ENCODE measurements around the gene TIGD3. TPM values are rescaled to one million over a fixed set of nuclear protein-coding genes. Genes with fewer than 3 reads are reported as not detected.

Gene TIGD3, protein sequence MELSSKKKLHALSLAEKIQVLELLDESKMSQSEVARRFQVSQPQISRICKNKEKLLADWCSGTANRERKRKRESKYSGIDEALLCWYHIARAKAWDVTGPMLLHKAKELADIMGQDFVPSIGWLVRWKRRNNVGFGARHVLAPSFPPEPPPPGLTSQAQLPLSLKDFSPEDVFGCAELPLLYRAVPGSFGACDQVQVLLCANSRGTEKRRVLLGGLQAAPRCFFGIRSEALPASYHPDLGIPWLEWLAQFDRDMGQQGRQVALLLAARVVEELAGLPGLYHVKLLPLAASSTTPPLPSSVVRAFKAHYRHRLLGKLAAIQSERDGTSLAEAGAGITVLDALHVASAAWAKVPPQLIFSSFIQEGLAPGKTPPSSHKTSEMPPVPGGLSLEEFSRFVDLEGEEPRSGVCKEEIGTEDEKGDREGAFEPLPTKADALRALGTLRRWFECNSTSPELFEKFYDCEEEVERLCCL
- total RNA-seq (2022; extraction: Qiagen RNA extraction; ENCODE audit: low read depth), result 0.40 to 0.94 TPM (median 0.87 TPM) in 5 replicates

DNA sequence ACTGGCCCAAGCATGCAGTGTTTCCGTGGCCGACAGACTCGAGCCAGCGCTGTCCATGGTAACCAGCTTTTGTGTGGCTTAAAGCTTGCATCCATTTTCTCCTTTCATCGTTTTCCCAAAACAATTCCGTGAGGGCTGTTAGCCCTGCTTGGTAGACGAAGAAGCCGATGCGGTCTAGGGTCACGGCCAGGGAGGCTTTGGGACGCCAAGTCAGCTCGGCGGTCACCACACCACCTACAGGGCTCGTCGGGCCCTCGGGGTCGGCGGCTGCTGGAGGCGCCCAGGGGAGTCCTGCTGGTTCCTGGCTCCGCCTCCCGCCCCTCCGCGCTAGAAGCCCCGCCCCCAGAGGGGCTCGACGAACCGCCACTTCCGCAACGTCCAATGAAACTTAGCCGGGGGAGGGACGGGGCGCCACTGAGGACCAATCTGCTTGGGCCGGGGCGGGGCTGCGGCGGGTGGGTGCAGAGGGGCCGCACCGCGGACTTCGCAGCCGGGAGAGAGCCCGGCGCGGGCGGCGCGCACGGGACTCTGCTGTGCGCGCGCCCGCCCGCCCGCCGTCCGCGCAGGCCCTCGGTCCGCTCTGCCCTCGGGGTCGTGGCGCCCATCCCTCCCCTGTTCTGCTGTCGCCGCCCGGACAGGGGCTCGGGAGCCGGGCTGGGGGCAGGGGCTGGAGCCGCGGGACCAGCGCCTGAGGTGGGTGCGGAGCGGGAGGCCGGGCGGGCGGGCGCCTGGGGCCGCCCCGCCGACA is at the start of gene TIGD3:
TIGD3 (plus strand) TSS at position 487 of the 748 bp plus-strand sequence. CDS start 1,058 bp downstream, outside the sequence.

DNA sequence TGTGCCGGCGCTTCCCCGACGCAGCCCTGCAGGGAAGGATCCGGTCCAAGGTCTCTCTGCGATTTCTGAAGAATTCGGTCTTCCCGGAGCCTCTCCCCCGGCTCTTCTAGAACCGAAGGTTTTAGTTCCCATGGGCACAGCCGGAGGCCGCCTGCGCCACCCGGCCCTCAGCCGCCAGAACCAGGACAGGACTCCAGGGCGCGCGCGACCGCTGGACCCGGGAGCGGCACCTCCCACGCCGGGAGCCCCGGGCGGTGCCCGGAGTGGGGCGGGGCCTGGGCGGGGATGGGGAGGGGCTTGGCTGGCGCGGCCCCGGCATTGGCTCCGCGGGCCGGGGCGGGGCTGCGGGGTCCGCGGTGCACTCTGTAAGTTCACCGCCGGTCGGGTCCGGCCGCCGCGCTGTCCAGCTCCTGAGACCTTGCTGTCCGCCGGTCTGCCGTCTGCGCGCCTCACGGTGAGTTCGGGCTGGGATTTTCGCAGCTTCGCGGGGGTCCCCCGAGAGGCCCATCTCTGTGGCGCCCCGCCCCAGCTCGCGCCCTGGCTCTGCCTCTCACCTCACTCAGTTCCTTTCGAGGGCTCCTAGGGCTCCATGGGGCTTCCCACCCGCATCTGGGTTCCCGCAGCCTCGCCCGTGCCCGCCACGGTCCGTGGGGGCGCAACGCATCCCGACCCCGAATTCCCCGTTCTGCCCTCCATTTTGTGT is 39.9 kb upstream of the TIGD3 start, which contains the start of gene CDC42EP2:
CDC42EP2 (plus strand) TSS at position 366 of the 703 bp plus-strand sequence. CDS start 6,033 bp downstream, outside the sequence.

DNA sequence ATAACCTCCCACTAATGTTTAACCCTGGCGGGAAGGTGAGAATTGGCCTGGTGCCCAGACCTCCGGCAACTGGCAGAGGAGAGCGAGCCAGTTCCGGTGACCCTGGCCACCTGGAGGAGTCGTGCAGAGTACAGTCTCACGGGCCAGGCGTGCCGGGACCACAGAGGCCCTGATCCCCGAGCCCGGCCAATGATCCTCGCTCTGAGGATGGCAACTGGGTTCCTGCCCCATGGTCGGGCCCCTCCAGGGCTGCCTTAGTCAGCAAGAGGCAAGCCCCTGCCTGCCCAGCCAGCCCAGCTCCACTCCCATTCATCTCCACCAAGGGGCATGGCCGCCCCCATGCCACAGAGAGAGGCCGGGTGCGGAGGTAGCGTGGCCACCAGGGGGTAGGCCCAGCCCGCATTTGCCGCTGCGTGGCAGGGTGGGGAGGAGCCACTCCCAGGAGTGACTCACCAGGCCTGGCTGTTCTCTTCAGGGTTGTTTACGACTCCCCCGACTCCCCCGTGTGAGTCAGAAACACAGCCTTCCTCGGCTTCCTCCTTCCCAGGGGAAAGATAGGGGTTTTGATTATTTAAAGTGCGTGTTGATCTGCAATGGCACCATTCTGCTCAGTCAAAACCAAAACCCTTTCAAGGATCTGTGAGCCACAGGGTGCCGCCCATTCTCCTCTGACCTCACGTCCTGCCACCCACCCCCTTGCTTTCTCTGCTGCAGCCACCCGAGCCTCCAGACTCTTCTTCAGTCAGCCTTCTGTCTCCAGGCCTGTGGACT is 27.7 kb downstream of the TIGD3 start, which contains the start of gene SLC25A45:
SLC25A45 (minus strand) TSS at position 614 of the 771 bp plus-strand sequence. CDS start 695 bp downstream, outside the sequence.

DNA sequence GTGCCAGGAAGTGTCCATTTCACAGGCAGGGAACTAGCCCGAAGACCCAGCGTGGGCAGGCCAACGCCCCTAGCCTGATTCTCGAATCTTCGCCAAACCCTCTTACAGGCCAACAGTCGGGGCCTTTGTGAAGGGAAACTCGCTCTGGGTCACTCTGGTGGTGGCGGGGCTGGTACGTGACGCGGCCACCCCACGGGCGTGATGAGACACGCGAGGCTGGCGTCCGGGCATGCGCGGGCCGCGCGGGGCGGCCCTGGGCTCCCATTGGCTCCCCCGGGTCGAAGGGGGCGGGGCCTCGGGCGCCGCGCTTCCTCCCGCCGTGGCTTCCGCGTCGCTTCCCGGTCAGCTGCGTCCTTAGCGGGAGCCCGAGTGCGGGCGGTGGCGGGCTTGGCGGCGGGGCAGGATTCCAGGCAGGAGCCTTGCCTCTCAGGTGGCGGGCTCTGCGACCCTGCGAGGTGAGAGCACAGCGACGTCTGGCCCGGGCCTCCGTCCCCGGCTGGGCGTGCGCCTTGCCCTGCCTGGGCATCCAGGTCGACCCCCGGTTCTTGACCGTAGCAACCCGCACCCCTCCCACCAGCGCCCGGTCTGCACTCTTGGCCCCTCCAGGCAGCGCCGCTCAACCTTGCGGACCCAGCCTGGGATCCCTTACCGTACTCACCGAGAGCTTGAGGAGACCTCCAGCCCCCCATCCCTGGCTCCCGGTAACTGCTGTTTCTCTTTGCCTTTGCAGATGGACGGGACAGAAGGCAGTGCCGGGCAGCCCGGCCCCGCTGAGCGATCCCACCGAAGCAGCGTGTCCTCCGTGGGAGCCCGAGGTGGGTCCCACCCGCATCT is 32.0 kb downstream of the TIGD3 start, which contains the start of gene FRMD8:
FRMD8 (plus strand) TSS at position 331 of the 834 bp plus-strand sequence; CDS start at position 731, 400 bp downstream.

Other genes with a start within 250 kb of the TIGD3 start
- 5.3 to 6.8 TPM (median 5.5 TPM) in 5 replicates for gene TM7SF2, start 242.9 kb upstream of the TIGD3 start, total RNA-seq (2022; extraction: Qiagen RNA extraction; ENCODE audit: low read depth)
- gene ZNHIT2, start 237.1 kb upstream of the TIGD3 start, total RNA-seq (2022; extraction: Qiagen RNA extraction; ENCODE audit: low read depth), result 14.6 to 23.2 TPM (median 21.6 TPM) in 5 replicates
- gene FAU, start 232.6 kb upstream of the TIGD3 start, total RNA-seq (2022; extraction: Qiagen RNA extraction; ENCODE audit: low read depth), result 887 to 1,065 TPM (median 962 TPM) in 5 replicates
- gene MRPL49, start 232.4 kb upstream of the TIGD3 start, total RNA-seq (2022; extraction: Qiagen RNA extraction; ENCODE audit: low read depth), result 68.9 to 78.3 TPM (median 73.3 TPM) in 5 replicates
- 30.3 to 41.2 TPM (median 40.5 TPM) in 5 replicates for gene SYVN1, start 220.2 kb upstream of the TIGD3 start, total RNA-seq (2022; extraction: Qiagen RNA extraction; ENCODE audit: low read depth)
- gene SPDYC, start 184.5 kb upstream of the TIGD3 start, total RNA-seq (2022; extraction: Qiagen RNA extraction; ENCODE audit: low read depth), result not detected in 5 replicates
- 94.0 to 119 TPM (median 113 TPM) in 5 replicates for gene CAPN1, start 172.8 kb upstream of the TIGD3 start, total RNA-seq (2022; extraction: Qiagen RNA extraction; ENCODE audit: low read depth)
- 11.8 to 20.5 TPM (median 13.7 TPM) in 5 replicates for gene POLA2, start 92.8 kb upstream of the TIGD3 start, total RNA-seq (2022; extraction: Qiagen RNA extraction; ENCODE audit: low read depth)
- 17.3 to 23.6 TPM (median 20.1 TPM) in 5 replicates for gene CDC42EP2, start 39.9 kb upstream of the TIGD3 start, total RNA-seq (2022; extraction: Qiagen RNA extraction; ENCODE audit: low read depth)
- 37.7 to 44.3 TPM (median 39.7 TPM) in 5 replicates for gene DPF2, start 20.9 kb upstream of the TIGD3 start, total RNA-seq (2022; extraction: Qiagen RNA extraction; ENCODE audit: low read depth)
- 11.7 to 16.3 TPM (median 15.2 TPM) in 5 replicates for gene SLC25A45, start 27.9 kb downstream of the TIGD3 start, total RNA-seq (2022; extraction: Qiagen RNA extraction; ENCODE audit: low read depth)
- 47.9 to 66.2 TPM (median 63.6 TPM) in 5 replicates for gene FRMD8, start 31.9 kb downstream of the TIGD3 start, total RNA-seq (2022; extraction: Qiagen RNA extraction; ENCODE audit: low read depth)
- 108 to 253 TPM (median 201 TPM) in 5 replicates for gene NEAT1, start 68.0 kb downstream of the TIGD3 start, total RNA-seq (2022; extraction: Qiagen RNA extraction; ENCODE audit: low read depth)
- gene MALAT1, start 144.3 kb downstream of the TIGD3 start, total RNA-seq (2022; extraction: Qiagen RNA extraction; ENCODE audit: low read depth), result 35.0 to 89.7 TPM (median 73.8 TPM) in 5 replicates
- gene SCYL1, start 170.3 kb downstream of the TIGD3 start, total RNA-seq (2022; extraction: Qiagen RNA extraction; ENCODE audit: low read depth), result 46.9 to 64.2 TPM (median 62.2 TPM) in 5 replicates
- gene LTBP3, start 203.6 kb downstream of the TIGD3 start, total RNA-seq (2022; extraction: Qiagen RNA extraction; ENCODE audit: low read depth), result 90.4 to 131 TPM (median 110 TPM) in 5 replicates
- 65.2 to 81.7 TPM (median 80.6 TPM) in 5 replicates for gene ZNRD2, start 215.7 kb downstream of the TIGD3 start, total RNA-seq (2022; extraction: Qiagen RNA extraction; ENCODE audit: low read depth)
- gene FAM89B, start 217.8 kb downstream of the TIGD3 start, total RNA-seq (2022; extraction: Qiagen RNA extraction; ENCODE audit: low read depth), result 29.6 to 51.1 TPM (median 48.0 TPM) in 5 replicates
- 28.2 to 38.2 TPM (median 34.7 TPM) in 5 replicates for gene EHBP1L1, start 221.3 kb downstream of the TIGD3 start, total RNA-seq (2022; extraction: Qiagen RNA extraction; ENCODE audit: low read depth)
- gene KCNK7, start 241.0 kb downstream of the TIGD3 start, total RNA-seq (2022; extraction: Qiagen RNA extraction; ENCODE audit: low read depth), result 0.29 to 0.82 TPM (median 0.41 TPM) in 5 replicates